Mucosa of rectum (tissue), 2 donors: ENCODE measurements around the gene CYTH4.

ENCODE experiments used
- H3K27ac ChIP-seq, 2 donors: one replicate each; pipeline ENCODE4 v1.7.0; 2013; ENCODE audit warnings: inconsistent platforms in 2 of 2, low read depth in 2 of 2, low read length in 2 of 2
- H3K27me3 ChIP-seq, 2 donors: one replicate each; pipeline ENCODE4 v1.7.0; 2013; ENCODE audit warnings: low read length in 2 of 2; ENCODE audit not compliant: control insufficient read depth in 2 of 2, insufficient read depth in 2 of 2
- H3K36me3 ChIP-seq, 2 donors: one replicate each; pipeline ENCODE4 v1.7.0; 2013; ENCODE audit warnings: low read length in 2 of 2; ENCODE audit not compliant: control insufficient read depth in 2 of 2, insufficient read depth in 2 of 2
- H3K4me1 ChIP-seq, 2 donors: one replicate each; pipeline ENCODE4 v1.7.0; 2013; ENCODE audit warnings: low read length in 2 of 2, mild to moderate bottlenecking in 1 of 2; ENCODE audit not compliant: control insufficient read depth in 2 of 2, insufficient read depth in 2 of 2
- H3K4me3 ChIP-seq, 2 donors: one replicate each; pipeline ENCODE4 v1.7.0; 2013; ENCODE audit warnings: low read length in 2 of 2
- H3K9ac ChIP-seq, 2 donors: one replicate each; pipeline ENCODE4 v1.7.0; 2013; ENCODE audit warnings: low read length in 2 of 2, low read depth in 1 of 2, mild to moderate bottlenecking in 1 of 2
- H3K9me3 ChIP-seq, 2 donors: one replicate each; pipeline ENCODE4 v1.7.0; 2013; ENCODE audit warnings: low read length in 2 of 2; ENCODE audit not compliant: control insufficient read depth in 2 of 2
- donor health status: healthy.
- donor health status: Normal muscosa, but diverticular disease.

CYTH4 gene

DNA sequence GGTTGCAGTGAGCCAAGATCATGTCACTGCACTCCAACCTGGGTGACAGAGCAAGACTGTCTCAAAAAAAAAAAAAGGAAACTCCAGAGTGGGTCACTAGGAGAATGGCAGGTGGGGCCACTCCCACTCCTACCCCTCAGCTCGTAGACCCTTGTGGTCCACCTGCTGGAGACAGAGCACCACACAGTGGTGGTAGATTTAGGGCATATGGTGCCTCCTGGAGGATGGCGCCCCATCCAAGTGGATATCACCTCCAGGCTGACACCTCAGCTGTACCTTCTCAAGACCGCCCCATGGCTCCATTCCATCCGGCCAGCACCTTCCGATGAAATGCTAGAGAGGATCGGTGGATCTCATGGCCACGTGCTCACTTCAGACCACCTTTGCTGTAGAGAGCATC, 6.2 kb downstream of the CYTH4 start:
- no peaks in the 10 kb centered on the region for H3K27me3 ChIP-seq
- H3K9me3 ChIP-seq, result no peaks in the 10 kb centered on the region
- H3K4me3 ChIP-seq, result no peak overlapping the region
- H3K4me1 ChIP-seq, result no peaks in the 10 kb centered on the region
- H3K9ac ChIP-seq, result no peak overlapping the region
- no peak overlapping the region for H3K27ac ChIP-seq
- H3K36me3 ChIP-seq, result peaks cover 0 to 13% of the 10 kb centered on the region in 2 donors

GRCh38 chr22:37289156-37289735, 6.9 kb downstream of the CYTH4 start:
- Histone ChIP-seq H3K9ac (no peak overlapping the region), H3K27ac (no peak overlapping the region), H3K4me3 (no peak overlapping the region), H3K4me1 (no peaks in the 10 kb centered on the region), H3K36me3 (peaks cover 0 to 13% of the 10 kb centered on the region in 2 donors), H3K27me3 (no peaks in the 10 kb centered on the region), H3K9me3 (no peaks in the 10 kb centered on the region)

DNA sequence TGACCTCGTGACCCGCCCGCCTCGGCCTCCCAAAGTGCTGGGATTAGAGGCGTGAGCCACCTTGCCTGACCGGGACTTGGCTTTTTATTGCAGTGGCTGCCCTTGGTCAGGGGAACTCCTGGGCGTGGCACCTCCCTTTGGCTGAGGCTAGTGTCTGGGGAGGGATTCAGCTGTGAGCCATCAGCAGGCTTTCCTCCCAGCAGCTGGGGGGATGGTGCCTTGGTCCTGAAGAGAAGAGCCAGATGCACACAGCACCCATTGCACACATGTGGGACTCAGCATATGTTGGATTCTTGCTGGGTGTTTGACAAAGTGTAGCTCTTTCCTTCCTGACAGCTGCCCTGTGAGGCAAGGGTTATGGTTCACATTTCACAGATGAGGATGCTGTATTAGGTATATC, 8.4 kb downstream of the CYTH4 start:
- H3K27ac ChIP-seq, result no peak overlapping the region
- H3K9ac ChIP-seq, result no peak overlapping the region
- no peak overlapping the region for H3K4me3 ChIP-seq
- H3K4me1 ChIP-seq, result no peaks in the 10 kb centered on the region
- H3K27me3 ChIP-seq, result no peaks in the 10 kb centered on the region
- no peaks in the 10 kb centered on the region for H3K9me3 ChIP-seq
- H3K36me3 ChIP-seq, result peaks cover 0 to 13% of the 10 kb centered on the region in 2 donors

- no peak overlapping the region for H3K9ac ChIP-seq
- H3K4me3 ChIP-seq, result no peak overlapping the region
- H3K27ac ChIP-seq, result no peak overlapping the region
- H3K9me3 ChIP-seq, result no peaks in the 10 kb centered on the region
- no peaks in the 10 kb centered on the region for H3K27me3 ChIP-seq
- H3K4me1 ChIP-seq, result no peaks in the 10 kb centered on the region
- H3K36me3 ChIP-seq, result peaks cover 0 to 20% of the 10 kb centered on the region in 2 donors
Measured at GRCh38 chr22:37291559-37292298, 9.4 kb downstream of the CYTH4 start.

DNA sequence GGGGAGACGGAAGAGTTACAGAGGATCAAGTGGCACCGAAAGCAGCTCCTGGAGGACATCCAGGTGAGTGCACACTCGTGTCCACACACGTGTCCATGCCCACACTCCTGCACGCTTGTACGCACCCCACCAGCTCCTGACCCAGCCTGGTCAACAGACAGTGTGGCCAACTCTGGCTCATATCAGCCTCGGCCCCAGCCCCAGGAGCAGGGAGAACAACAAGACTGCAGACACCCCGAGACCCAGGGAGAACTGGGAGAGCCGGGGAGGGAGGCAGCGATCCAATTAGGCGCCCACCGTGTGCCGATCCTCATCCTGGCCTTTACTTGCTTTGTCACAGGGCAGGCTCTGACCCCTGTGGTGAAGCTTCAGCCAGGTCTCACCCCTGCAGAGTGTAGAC, 10.3 kb downstream of the CYTH4 start:
- Histone ChIP-seq H3K36me3 (peaks cover 0 to 25% of the 10 kb centered on the region in 2 donors), H3K27me3 (no peaks in the 10 kb centered on the region), H3K27ac (no peak overlapping the region), H3K9ac (no peak overlapping the region), H3K9me3 (no peaks in the 10 kb centered on the region), H3K4me1 (no peaks in the 10 kb centered on the region), H3K4me3 (no peak overlapping the region)

DNA sequence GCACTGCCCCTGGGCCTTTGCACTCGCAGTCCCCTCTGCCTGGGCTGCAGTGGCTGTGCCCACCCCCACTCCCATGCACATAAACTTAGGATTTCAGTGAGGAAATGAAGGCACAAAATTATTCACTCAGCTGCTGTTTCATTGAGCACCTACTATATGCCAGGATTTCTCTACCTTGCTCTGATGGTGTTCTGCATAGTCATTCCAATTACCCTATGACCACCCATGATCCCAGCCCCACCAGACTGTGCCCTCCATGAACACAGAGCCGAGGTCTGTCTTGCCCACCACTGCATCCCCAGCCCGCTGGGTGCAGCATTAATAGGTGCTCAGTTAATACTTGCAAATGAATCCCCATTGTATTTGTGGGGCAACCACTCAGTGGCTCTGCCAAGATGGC, 10.9 kb downstream of the CYTH4 start:
- H3K4me3 ChIP-seq, result no peak overlapping the region
- H3K27me3 ChIP-seq, result no peaks in the 10 kb centered on the region
- H3K9me3 ChIP-seq, result no peaks in the 10 kb centered on the region
- no peak overlapping the region for H3K27ac ChIP-seq
- no peak overlapping the region for H3K9ac ChIP-seq
- peaks cover 0 to 28% of the 10 kb centered on the region in 2 donors for H3K36me3 ChIP-seq
- H3K4me1 ChIP-seq, result no peaks in the 10 kb centered on the region

DNA sequence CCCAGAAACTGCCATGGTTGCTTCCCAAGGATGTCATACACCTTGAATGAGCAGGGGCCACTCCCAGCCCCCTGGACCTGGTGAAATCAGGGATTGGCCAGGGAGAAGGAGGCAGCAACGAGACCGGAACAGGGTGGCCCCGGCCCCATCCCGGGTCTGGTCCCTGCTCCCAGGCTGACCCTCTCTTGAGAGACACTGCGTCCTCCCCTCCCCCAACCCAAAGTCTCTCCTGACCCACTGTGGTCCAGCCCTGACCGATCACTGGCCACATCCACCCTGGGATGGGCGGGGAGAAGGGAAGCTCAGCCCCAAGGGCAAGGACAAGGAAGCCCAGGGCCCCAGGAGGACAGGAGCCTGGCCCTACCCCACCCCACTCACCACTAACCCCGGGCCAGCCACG, 12.4 kb downstream of the CYTH4 start:
- no peaks in the 10 kb centered on the region for H3K27me3 ChIP-seq
- H3K36me3 ChIP-seq, result peaks cover 0 to 28% of the 10 kb centered on the region in 2 donors
- no peaks in the 10 kb centered on the region for H3K9me3 ChIP-seq
- no peak overlapping the region for H3K27ac ChIP-seq
- H3K4me3 ChIP-seq, result no peak overlapping the region
- no peak overlapping the region for H3K9ac ChIP-seq
- peaks cover 0 to 2% of the 10 kb centered on the region in 2 donors for H3K4me1 ChIP-seq

GRCh38 chr22:37295213-37295886, 13.0 kb downstream of the CYTH4 start:
- Histone ChIP-seq H3K9ac (no peak overlapping the region), H3K4me3 (no peak overlapping the region), H3K27ac (no peak overlapping the region), H3K27me3 (no peaks in the 10 kb centered on the region), H3K36me3 (peaks cover 0 to 24% of the 10 kb centered on the region in 2 donors), H3K9me3 (no peaks in the 10 kb centered on the region), H3K4me1 (peaks cover 0 to 2% of the 10 kb centered on the region in 2 donors)

GRCh38 chr22:37295946-37296345, 13.6 kb downstream of the CYTH4 start:
- Histone ChIP-seq H3K4me1 (peaks cover 0 to 2% of the 10 kb centered on the region in 2 donors), H3K9ac (no peak overlapping the region), H3K27me3 (no peaks in the 10 kb centered on the region), H3K36me3 (peaks cover 0 to 24% of the 10 kb centered on the region in 2 donors), H3K27ac (no peak overlapping the region), H3K4me3 (no peak overlapping the region), H3K9me3 (no peaks in the 10 kb centered on the region)

DNA sequence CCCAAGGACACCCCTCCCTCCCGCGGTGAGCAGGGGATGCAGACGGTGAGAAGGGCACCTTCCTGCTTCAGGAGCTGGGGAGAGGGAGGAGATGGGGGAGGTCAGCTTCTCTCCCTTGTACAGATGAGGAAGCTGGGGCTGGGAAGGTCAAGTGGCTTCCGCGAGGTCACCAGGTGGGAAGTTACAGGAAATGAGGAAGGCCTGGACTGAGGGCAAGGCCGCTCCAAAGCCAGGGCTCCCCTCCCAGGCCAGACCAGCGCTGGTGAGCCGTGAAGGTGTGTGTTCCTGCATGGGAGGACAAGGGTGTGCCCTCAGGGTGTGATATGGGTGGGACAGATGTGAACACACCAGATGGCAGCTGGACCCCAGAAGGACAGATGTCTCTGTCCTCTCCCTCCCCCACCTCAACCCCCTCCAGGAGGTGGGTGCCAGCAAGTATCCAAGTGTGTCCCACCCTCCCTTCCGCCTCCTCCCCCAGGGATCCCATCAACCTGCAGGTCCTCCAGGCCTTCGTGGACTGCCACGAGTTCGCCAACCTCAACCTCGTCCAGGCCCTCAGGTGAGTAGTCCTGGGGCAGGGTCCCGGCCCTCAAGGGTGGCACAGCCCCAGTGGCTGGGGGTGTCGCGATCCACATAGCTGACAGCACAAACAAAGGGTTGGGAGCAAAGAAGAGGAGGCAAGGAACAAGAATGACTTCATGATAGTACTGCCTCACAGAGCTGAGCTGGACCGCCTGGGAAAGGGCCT, 16.6 kb downstream of the CYTH4 start:
- H3K4me3 ChIP-seq, result no peak overlapping the region
- H3K4me1 ChIP-seq, result peaks cover 0 to 2% of the 10 kb centered on the region in 2 donors
- H3K36me3 ChIP-seq, result peaks cover 0 to 21% of the 10 kb centered on the region in 2 donors
- no peaks in the 10 kb centered on the region for H3K27me3 ChIP-seq
- no peak overlapping the region for H3K9ac ChIP-seq
- no peak overlapping the region for H3K27ac ChIP-seq
- H3K9me3 ChIP-seq, result no peaks in the 10 kb centered on the region
